Esophagus squamous epithelium (tissue), 5 donors: ENCODE data around the gene SPEG. TPM values are rescaled to one million over a fixed set of nuclear protein-coding genes. Genes with fewer than 3 reads are reported as not detected.

Experiments
- DNase-seq: peaks from one replicate; lab custom pipeline; 2025; lab: John Stamatoyannopoulos, UW
- H3K27ac ChIP-seq, 4 donors: fragments of 200-600 bp; sonication (generic); one replicate each; pipeline ENCODE4 v1.5.1; 2016 to 2019; ENCODE audit warnings: mild to moderate bottlenecking in 1 of 4
- H3K27me3 ChIP-seq, 4 donors: fragments of 200-600 bp; sonication (generic); 1 replicate in 3 of 4; 2 replicates in 1 of 4; pipeline versions ENCODE4 v1.5.1 to v1.6.0; 2017 to 2021; ENCODE audit warnings: antibody characterized with exemption in 1 of 4
- H3K36me3 ChIP-seq, 3 donors: fragments of 200-600 bp; sonication (generic); one replicate each; pipeline ENCODE4 v1.5.1; 2016 to 2019
- H3K4me1 ChIP-seq, 3 donors: fragments of 200-600 bp; sonication (generic); one replicate each; pipeline ENCODE4 v1.5.1; 2017 to 2019
- H3K4me3 ChIP-seq, 4 donors: fragments of 200-600 bp; sonication (generic); 1 replicate in 3 of 4; 2 replicates in 1 of 4; pipeline ENCODE4 v1.5.1; 2016 to 2019; ENCODE audit warnings: mild to moderate bottlenecking in 2 of 4, moderate library complexity in 1 of 4
- H3K9me3 ChIP-seq, 3 donors: fragments of 200-600 bp; sonication (generic); one replicate each; pipeline ENCODE4 v1.5.1; 2016 to 2019
- POLR2A ChIP-seq, 4 donors: fragments of 450-650 bp; IDR thresholded peaks; one replicate each; pipeline ENCODE4 v1.6.1; 2017; ENCODE audit warnings: antibody characterized with exemption in 4 of 4, mild to moderate bottlenecking in 4 of 4, moderate library complexity in 3 of 4
- WGBS, 2 donors: methylation state at CpG; one replicate each; pipeline ENCODE4 v1.1.5; 2018; 5-methylcytosine and 5-hydroxymethylcytosine counted together
- intact Hi-C: fragments of 100-400 bp; cut with DNase I; formaldehyde crosslinking; loops from one replicate; pipeline ENCODE4 v1.15.0; 2022
- total RNA-seq, 4 donors: library from RNA; depleted of rRNA; stranded (reverse); fragments of >200 nt; gene quantifications; one replicate each; pipeline ENCODE4 v1.1.0, GENCODE V29; 2016
- TF ChIP-seq, protein P1 (sequence below), 6 experiments: fragments of 450-650 bp in 4 of 6; fragments of 200-600 bp in 2 of 6; sonication (generic) in 2 of 6; IDR thresholded peaks; one replicate each; pipeline ENCODE4 v1.5.1; 2016 to 2019; ENCODE audit warnings: antibody characterized with exemption in 6 of 6, mild to moderate bottlenecking in 4 of 6, moderate library complexity in 4 of 6
- donor health status: DM: yes; HTN: yes; CAD: no.

SPEG gene
- total RNA-seq, 4 donors from 2014 or later: 3.8 to 29.0 (median 5.0) TPM

DNA sequence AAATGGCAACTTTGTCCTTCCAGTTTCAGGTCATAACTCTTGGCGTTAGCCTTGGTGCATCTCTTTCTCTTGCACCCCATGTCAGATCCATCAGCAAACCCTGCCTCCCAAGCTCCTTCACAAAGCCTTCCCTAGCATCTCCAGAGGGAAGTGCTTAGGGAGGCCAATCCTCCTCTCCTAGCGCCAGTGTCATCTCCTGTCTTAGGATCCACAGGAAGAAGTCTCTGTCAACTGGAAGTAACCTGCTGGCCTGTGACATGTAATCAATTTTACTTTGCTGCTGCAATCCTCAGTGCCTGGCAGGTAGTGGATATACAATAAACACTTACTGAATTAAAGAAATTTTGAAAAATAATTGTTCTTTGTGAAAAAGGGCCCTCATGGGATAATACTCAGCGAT, 39.0 kb upstream of the SPEG start:
- H3K4me3 ChIP-seq: no peak overlapping the region
- H3K9me3 ChIP-seq: no peaks in the 10 kb centered on the region
- DNase-seq: no peak
- intact Hi-C loops: no loop called here
- H3K27ac ChIP-seq: no peak overlapping the region
- TF ChIP-seq, protein P1, sequence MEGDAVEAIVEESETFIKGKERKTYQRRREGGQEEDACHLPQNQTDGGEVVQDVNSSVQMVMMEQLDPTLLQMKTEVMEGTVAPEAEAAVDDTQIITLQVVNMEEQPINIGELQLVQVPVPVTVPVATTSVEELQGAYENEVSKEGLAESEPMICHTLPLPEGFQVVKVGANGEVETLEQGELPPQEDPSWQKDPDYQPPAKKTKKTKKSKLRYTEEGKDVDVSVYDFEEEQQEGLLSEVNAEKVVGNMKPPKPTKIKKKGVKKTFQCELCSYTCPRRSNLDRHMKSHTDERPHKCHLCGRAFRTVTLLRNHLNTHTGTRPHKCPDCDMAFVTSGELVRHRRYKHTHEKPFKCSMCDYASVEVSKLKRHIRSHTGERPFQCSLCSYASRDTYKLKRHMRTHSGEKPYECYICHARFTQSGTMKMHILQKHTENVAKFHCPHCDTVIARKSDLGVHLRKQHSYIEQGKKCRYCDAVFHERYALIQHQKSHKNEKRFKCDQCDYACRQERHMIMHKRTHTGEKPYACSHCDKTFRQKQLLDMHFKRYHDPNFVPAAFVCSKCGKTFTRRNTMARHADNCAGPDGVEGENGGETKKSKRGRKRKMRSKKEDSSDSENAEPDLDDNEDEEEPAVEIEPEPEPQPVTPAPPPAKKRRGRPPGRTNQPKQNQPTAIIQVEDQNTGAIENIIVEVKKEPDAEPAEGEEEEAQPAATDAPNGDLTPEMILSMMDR (IDR thresholded peaks at IDR 0.05): no peak
- TF ChIP-seq POLR2A (IDR thresholded peaks at IDR 0.05): no peak
- no peaks in the 10 kb centered on the region for H3K27me3 ChIP-seq
- H3K4me1 ChIP-seq: peaks cover 0 to 19% (median 10%) of the 10 kb centered on the region in 3 donors
- WGBS, 2 donors: 87 to 88% methylated on average over 3 of the region's 3 CpGs
- H3K36me3 ChIP-seq: no peaks in the 10 kb centered on the region

DNA sequence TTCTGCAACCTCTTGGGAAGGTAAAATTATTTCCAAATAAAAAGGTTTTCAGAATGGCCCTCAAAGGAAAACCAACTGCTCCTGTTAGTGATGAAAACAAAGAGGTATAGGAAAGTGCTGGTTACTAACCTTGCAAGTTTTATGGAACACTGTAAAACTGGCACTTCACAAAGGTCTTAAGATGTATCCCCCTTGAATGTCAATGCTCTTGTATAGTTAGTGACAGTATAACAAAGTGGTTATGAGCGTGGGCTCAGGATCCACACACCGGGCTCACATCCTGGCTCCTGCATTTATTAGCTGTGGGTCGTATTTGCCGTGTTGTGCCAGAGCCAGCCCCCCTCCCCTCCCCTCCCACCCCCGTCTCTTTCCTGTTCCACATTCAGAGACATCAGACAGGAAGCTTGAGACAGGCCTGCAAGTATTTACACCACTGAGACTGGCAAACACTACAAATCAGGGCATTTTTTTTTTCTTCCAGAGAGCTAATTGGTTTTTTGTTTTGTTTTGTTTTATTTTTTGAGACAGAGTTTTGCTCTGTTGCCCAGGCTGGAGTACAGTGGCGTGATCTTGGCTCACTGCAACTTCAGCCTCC, 37.7 kb upstream of the SPEG start:
- 47 to 63% methylated on average over 5 of the region's 6 CpGs for WGBS, 2 donors
- Histone ChIP-seq H3K27ac (no peak overlapping the region), H3K36me3 (no peaks in the 10 kb centered on the region), H3K27me3 (no peaks in the 10 kb centered on the region), H3K4me3 (no peak overlapping the region), H3K9me3 (no peaks in the 10 kb centered on the region), H3K4me1 (peaks cover 0 to 19% (median 10%) of the 10 kb centered on the region in 3 donors)
- TF ChIP-seq, protein P1 (IDR thresholded peaks at IDR 0.05): no peak
- TF ChIP-seq POLR2A (IDR thresholded peaks at IDR 0.05): no peak
- intact Hi-C loops: no loop called here
- DNase-seq: no peak

DNA sequence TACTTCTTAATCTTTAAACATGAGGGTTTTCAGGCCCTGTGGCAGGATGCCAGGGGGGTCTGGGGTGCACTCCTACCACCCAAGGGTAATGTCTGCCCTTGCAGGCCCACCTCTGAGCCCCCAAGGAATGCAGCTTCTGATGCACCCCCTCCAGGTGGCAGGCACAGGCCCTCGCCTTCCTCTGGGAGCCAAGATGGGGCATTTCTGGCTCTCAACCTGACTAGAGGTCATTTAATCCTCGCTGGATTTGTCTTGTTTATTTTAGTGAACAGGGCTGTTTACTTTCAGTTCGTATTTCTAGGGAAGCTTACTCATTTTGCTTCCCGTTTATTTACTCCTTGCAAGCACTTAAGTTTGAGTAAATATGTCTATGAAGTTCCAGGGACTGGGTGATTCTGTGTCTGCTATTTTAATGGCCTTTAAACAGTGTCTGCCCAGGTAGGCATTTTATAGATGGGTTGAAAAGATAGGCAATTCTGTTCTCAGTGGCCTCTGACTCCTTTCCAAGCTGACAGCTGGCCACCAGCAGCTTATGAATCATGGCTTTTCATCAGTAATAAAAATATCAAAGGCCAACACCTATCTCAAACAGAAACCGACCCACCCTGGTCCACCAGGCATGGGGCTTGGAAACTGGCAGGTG, 35.8 kb upstream of the SPEG start:
- Histone ChIP-seq H3K4me3 (no peak overlapping the region), H3K36me3 (no peaks in the 10 kb centered on the region), H3K27ac (peak overlapping the region in 3 of 4 donors; percentile 0 to 50 (median 2)), H3K9me3 (no peaks in the 10 kb centered on the region), H3K27me3 (peaks cover 0 to 3% (median 0%) of the 10 kb centered on the region in 4 donors), H3K4me1 (peaks cover 0 to 27% (median 10%) of the 10 kb centered on the region in 3 donors)
- WGBS, 2 donors: 23 to 38% methylated on average over 4 to 5 of the region's 5 CpGs
- DNase-seq: no peak
- intact Hi-C loops: no loop called here
- TF ChIP-seq POLR2A (IDR thresholded peaks at IDR 0.05): no peak
- TF ChIP-seq, protein P1 (IDR thresholded peaks at IDR 0.05): no peak

DNA sequence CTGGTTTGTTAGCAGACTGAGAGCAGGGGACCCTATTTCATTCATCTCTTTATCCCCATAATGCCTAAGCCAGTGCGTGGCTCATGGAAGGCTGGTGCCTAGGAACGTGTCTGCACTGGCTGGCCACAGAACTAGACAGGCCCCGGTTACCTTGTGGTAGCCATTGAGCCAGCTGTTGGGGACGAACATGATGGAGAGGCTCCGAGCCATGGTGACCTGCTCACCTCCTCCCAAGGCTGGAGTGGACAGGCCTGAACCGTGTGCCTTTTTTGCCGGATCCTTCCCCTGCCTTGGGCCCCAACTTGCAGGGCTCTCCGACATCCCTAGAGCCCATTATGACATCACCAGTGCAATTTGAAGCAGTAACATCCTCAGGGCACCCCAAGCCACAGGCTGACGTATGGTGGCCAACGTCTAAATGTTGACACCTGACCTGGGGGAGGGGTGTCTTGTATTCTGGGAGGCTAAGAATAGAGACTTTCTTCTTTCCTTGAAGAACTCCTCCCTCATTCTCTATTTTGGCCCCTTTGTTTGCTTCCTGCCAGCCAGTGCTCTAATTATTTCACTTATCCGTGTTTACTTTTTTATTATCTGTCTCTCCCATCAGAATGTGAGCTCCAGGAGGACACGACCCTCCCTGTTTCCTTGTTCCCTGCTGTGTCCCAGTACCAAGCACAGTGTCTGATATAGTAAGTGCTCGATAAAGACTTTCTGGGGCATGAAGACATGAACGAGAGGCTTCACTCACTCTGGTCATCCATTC, 34.7 kb upstream of the SPEG start:
- Histone ChIP-seq H3K4me1 (peaks cover 0 to 27% (median 12%) of the 10 kb centered on the region in 3 donors), H3K36me3 (no peaks in the 10 kb centered on the region), H3K27ac (no peak overlapping the region), H3K9me3 (no peaks in the 10 kb centered on the region), H3K27me3 (peaks cover 0 to 14% (median 0%) of the 10 kb centered on the region in 4 donors), H3K4me3 (no peak overlapping the region)
- intact Hi-C loops: loop anchor here (5.0 kb wide), 1 partner anchor 132 kb away; no protein-coding TSS in a partner anchor
- 60 to 70% methylated on average over 9 to 14 of the region's 14 CpGs for WGBS, 2 donors
- TF ChIP-seq POLR2A (IDR thresholded peaks at IDR 0.05): no peak
- TF ChIP-seq, protein P1 (IDR thresholded peaks at IDR 0.05): no peak
- DNase-seq: no peak
